Measurements from ENCODE around the gene SLC5A10.

- TF ChIP-seq, protein P1, sequence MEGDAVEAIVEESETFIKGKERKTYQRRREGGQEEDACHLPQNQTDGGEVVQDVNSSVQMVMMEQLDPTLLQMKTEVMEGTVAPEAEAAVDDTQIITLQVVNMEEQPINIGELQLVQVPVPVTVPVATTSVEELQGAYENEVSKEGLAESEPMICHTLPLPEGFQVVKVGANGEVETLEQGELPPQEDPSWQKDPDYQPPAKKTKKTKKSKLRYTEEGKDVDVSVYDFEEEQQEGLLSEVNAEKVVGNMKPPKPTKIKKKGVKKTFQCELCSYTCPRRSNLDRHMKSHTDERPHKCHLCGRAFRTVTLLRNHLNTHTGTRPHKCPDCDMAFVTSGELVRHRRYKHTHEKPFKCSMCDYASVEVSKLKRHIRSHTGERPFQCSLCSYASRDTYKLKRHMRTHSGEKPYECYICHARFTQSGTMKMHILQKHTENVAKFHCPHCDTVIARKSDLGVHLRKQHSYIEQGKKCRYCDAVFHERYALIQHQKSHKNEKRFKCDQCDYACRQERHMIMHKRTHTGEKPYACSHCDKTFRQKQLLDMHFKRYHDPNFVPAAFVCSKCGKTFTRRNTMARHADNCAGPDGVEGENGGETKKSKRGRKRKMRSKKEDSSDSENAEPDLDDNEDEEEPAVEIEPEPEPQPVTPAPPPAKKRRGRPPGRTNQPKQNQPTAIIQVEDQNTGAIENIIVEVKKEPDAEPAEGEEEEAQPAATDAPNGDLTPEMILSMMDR (IDR thresholded peaks at IDR 0.05; ENCODE audit: insufficient read depth, low read length), result peak; percentile 61
- TF ChIP-seq, protein P2, sequence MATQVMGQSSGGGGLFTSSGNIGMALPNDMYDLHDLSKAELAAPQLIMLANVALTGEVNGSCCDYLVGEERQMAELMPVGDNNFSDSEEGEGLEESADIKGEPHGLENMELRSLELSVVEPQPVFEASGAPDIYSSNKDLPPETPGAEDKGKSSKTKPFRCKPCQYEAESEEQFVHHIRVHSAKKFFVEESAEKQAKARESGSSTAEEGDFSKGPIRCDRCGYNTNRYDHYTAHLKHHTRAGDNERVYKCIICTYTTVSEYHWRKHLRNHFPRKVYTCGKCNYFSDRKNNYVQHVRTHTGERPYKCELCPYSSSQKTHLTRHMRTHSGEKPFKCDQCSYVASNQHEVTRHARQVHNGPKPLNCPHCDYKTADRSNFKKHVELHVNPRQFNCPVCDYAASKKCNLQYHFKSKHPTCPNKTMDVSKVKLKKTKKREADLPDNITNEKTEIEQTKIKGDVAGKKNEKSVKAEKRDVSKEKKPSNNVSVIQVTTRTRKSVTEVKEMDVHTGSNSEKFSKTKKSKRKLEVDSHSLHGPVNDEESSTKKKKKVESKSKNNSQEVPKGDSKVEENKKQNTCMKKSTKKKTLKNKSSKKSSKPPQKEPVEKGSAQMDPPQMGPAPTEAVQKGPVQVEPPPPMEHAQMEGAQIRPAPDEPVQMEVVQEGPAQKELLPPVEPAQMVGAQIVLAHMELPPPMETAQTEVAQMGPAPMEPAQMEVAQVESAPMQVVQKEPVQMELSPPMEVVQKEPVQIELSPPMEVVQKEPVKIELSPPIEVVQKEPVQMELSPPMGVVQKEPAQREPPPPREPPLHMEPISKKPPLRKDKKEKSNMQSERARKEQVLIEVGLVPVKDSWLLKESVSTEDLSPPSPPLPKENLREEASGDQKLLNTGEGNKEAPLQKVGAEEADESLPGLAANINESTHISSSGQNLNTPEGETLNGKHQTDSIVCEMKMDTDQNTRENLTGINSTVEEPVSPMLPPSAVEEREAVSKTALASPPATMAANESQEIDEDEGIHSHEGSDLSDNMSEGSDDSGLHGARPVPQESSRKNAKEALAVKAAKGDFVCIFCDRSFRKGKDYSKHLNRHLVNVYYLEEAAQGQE (IDR thresholded peaks at IDR 0.05; ENCODE audit: insufficient replicate concordance, low read depth), result no peak
- TF ChIP-seq POLR2AphosphoS5 (IDR thresholded peaks at IDR 0.05; ENCODE audit: low read depth) (no peak), GABPA (IDR thresholded peaks at IDR 0.05; ENCODE audit: low read depth) (no peak), SPI1 (IDR thresholded peaks at IDR 0.05; ENCODE audit: borderline replicate concordance, low read depth) (no peak)
Measured at GRCh38 chr17:18960803-18961511, 9.0 kb downstream of the SLC5A10 start.
